Endodermal cell (in vitro differentiated cells): ENCODE data around the gene ANKRD44. TPM values are rescaled to one million over a fixed set of nuclear protein-coding genes. Genes with fewer than 3 reads are reported as not detected.

Experiments
- DNase-seq: peaks from one replicate; pipeline ENCODE4 v3.0.0-alpha.2; 2017
- H3K27ac ChIP-seq: 2 replicates; pipeline ENCODE4 v1.5.1; 2013; ENCODE audit warnings: mild to moderate bottlenecking, low read depth, low read length, moderate library complexity
- H3K27me3 ChIP-seq: 2 replicates; pipeline ENCODE4 v1.6.1; 2013; ENCODE audit warnings: mild to moderate bottlenecking, low read length, moderate library complexity; ENCODE audit not compliant: insufficient read depth, control insufficient read depth, poor library complexity, severe bottlenecking
- H3K36me3 ChIP-seq: 2 replicates; pipeline ENCODE4 v1.7.0; 2013; ENCODE audit warnings: mild to moderate bottlenecking, low read length, moderate library complexity; ENCODE audit not compliant: control insufficient read depth, insufficient read depth
- H3K4me1 ChIP-seq: one replicate; pipeline ENCODE4 v1.7.0; 2013; ENCODE audit warnings: low read length; ENCODE audit not compliant: control insufficient read depth, insufficient read depth
- H3K4me3 ChIP-seq: 2 replicates; pipeline ENCODE4 v1.5.1; 2013; ENCODE audit warnings: mild to moderate bottlenecking, low read length, moderate library complexity
- H3K9ac ChIP-seq: 2 replicates; pipeline ENCODE4 v1.6.1; 2013; ENCODE audit warnings: mild to moderate bottlenecking, low read length, moderate library complexity; ENCODE audit not compliant: poor library complexity, severe bottlenecking; ENCODE audit errors: extremely low read depth
- H3K9me3 ChIP-seq: 2 replicates; pipeline ENCODE4 v1.6.1; 2013; ENCODE audit warnings: mild to moderate bottlenecking, low read length, moderate library complexity; ENCODE audit not compliant: control insufficient read depth
- H3K27ac Mint-ChIP-seq: 2 replicates; pipeline ENCODE4 v1.8.0; 2020; ENCODE audit warnings: mixed read lengths
- H3K27me3 Mint-ChIP-seq: 2 replicates; pipeline ENCODE4 v1.8.0; 2021; ENCODE audit warnings: mild to moderate bottlenecking, mixed read lengths; ENCODE audit not compliant: insufficient read depth
- H3K36me3 Mint-ChIP-seq: 2 replicates; pipeline ENCODE4 v1.8.0; 2020; ENCODE audit warnings: low read depth, mixed read lengths
- H3K4me1 Mint-ChIP-seq: 2 replicates; pipeline ENCODE4 v1.8.0; 2020; ENCODE audit warnings: mixed read lengths
- H3K4me3 Mint-ChIP-seq: 2 replicates; pipeline ENCODE4 v1.8.0; 2020; ENCODE audit warnings: mild to moderate bottlenecking, moderate library complexity, mixed read lengths
- H3K9me3 Mint-ChIP-seq: 2 replicates; pipeline ENCODE4 v1.8.0; 2020; ENCODE audit warnings: mild to moderate bottlenecking, mixed read lengths
- WGBS, 2 experiments: methylation state at CpG; one replicate each; pipeline versions ENCODE4 v1.1.5 to v1.1.7; 2013; ENCODE audit warnings: missing lambda C conversion rate in 2 of 2, mixed read lengths in 1 of 2; ENCODE audit not compliant: insufficient coverage in 1 of 2, insufficient read length in 1 of 2; 5-methylcytosine and 5-hydroxymethylcytosine counted together
- total RNA-seq, 2 donors: library from RNA; stranded (reverse); fragmentation: NEBNext Ultra II Directional in 1 of 2; extraction: Animal tissue kit (Norgen Biotek cat#: 25700) in 1 of 2; gene quantifications; 2 replicates in 1 of 2; 3 replicates in 1 of 2; pipeline ENCODE4 v1.2.1, GENCODE V29; 2021
- TF ChIP-seq, protein P1 (sequence below): fragments of 200-600 bp; sonication (generic); conservative IDR thresholded peaks from 2 replicates; pipeline ENCODE4 v1.5.0; 2021; ENCODE audit warnings: antibody characterized with exemption, mild to moderate bottlenecking

Gene ANKRD44
- total RNA-seq, 2 donors from 2014 or later, result 6.2 to 10.6 TPM

DNA sequence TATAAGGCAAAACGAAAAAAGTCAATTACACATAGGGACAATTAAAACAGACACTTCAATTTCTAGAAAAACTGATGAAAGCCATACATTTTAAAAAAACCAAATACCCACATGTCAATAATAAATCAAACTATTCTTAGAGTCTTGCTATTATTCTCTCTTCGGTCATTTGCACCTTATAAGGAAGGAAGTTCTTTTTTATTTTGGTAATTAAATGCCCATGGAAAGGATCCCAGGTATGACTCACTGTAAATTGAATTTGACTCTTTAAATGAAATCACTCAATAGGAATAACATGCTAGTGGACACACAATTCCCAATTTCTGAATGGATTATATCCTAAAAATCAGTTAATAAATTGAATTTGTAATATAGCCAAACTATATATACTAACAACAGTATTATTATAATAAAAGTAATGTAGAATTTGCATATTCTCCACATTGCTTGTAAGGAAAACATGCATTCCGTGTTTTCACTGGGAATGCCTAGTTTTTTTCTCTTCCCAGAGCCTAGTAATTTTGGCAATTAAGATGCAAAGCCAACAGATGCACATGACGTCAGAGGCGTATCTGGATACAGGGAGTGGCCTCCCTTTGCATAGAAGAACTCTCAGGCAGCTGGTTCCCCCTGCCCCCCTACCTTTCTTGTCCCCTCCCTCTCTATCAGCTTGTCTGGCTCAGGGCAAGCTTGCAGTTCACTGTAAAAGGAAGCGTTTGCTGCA, 230.6 kb downstream of the ANKRD44 start:
- no peaks in the 10 kb centered on the region for H3K4me1 ChIP-seq
- TF ChIP-seq, protein P1, sequence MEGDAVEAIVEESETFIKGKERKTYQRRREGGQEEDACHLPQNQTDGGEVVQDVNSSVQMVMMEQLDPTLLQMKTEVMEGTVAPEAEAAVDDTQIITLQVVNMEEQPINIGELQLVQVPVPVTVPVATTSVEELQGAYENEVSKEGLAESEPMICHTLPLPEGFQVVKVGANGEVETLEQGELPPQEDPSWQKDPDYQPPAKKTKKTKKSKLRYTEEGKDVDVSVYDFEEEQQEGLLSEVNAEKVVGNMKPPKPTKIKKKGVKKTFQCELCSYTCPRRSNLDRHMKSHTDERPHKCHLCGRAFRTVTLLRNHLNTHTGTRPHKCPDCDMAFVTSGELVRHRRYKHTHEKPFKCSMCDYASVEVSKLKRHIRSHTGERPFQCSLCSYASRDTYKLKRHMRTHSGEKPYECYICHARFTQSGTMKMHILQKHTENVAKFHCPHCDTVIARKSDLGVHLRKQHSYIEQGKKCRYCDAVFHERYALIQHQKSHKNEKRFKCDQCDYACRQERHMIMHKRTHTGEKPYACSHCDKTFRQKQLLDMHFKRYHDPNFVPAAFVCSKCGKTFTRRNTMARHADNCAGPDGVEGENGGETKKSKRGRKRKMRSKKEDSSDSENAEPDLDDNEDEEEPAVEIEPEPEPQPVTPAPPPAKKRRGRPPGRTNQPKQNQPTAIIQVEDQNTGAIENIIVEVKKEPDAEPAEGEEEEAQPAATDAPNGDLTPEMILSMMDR, result no peak
- H3K4me3 ChIP-seq, result no peak overlapping the region
- peaks cover 9% of the 10 kb centered on the region for H3K4me1 Mint-ChIP-seq
- peaks cover 2% of the 10 kb centered on the region for H3K36me3 Mint-ChIP-seq
- H3K27me3 ChIP-seq, result no peaks in the 10 kb centered on the region
- H3K27me3 Mint-ChIP-seq, result no peaks in the 10 kb centered on the region
- no peaks in the 10 kb centered on the region for H3K36me3 ChIP-seq
- no peak for DNase-seq
- H3K9ac ChIP-seq, result no peak overlapping the region
- WGBS, 2 experiments, result 81 to 82% methylated on average over 3 to 6 of the region's 6 CpGs
- H3K9me3 ChIP-seq, result peaks cover 4% of the 10 kb centered on the region
- H3K4me3 Mint-ChIP-seq, result no peak overlapping the region
- H3K9me3 Mint-ChIP-seq, result no peaks in the 10 kb centered on the region
- no peak overlapping the region for H3K27ac Mint-ChIP-seq
- no peak overlapping the region for H3K27ac ChIP-seq

DNA sequence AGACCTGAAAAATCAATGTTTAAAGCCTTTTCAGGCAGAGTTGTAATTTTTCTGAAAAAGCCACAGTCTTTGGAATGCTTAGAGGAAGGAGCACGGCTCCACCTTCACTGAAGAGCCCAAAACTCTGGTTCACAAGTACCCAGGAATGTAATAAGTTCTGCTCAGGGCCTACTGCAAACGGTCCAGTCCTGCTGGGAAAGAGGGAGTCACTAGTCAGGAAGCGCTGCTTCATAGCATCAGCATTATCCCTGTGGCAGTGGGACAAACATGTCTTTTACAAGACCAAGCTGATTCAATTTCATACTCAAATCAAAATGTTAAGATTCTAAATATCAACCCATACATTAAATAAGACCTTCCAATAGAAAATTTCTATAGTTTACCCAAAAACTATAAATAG, 231.2 kb downstream of the ANKRD44 start:
- H3K4me3 Mint-ChIP-seq, result no peak overlapping the region

DNA sequence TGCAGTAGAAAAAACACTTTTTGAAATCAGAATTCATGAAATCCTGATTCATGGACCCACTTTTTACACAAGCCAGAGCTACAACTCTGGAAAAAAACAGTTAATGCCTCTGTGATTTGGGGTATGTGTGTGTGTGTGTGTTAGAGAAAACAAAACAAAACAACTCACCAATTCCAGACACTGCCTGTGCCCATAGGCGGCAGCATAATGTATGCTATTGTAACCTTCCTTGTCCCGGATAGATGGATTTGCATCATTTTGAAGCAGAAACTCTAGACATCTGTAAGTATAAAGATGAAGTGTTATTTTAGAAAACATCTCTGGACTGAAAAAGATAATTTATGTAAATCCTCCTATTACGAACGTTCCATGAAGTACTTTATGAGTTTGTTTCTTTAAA, 232.0 kb downstream of the ANKRD44 start:
- Histone ChIP-seq H3K4me3 (no peak overlapping the region), H3K27me3 (no peaks in the 10 kb centered on the region), H3K9ac (no peak overlapping the region), H3K4me1 (no peaks in the 10 kb centered on the region), H3K36me3 (no peaks in the 10 kb centered on the region), H3K27ac (no peak overlapping the region), H3K9me3 (peaks cover 4% of the 10 kb centered on the region)
- TF ChIP-seq, protein P1, result no peak
- no peak for DNase-seq
- Mint-ChIP-seq H3K9me3 (no peaks in the 10 kb centered on the region), H3K4me1 (peaks cover 13% of the 10 kb centered on the region), H3K36me3 (peaks cover 2% of the 10 kb centered on the region), H3K4me3 (no peak overlapping the region), H3K27me3 (no peaks in the 10 kb centered on the region), H3K27ac (no peak overlapping the region)
- WGBS, 2 experiments, result 80 to 90% methylated on average over 1 to 4 of the region's 4 CpGs

More for the DNA sequence above, 231.2 kb downstream of the ANKRD44 start:
- TF ChIP-seq, protein P1, result no peak
- no peak overlapping the region for H3K4me3 ChIP-seq
- no peak for DNase-seq
- no peaks in the 10 kb centered on the region for H3K4me1 ChIP-seq
- no peak overlapping the region for H3K9ac ChIP-seq
- Mint-ChIP-seq H3K9me3 (no peaks in the 10 kb centered on the region), H3K27ac (no peak overlapping the region), H3K27me3 (no peaks in the 10 kb centered on the region), H3K36me3 (peaks cover 2% of the 10 kb centered on the region), H3K4me1 (peaks cover 9% of the 10 kb centered on the region)
- peaks cover 4% of the 10 kb centered on the region for H3K9me3 ChIP-seq
- 86 to 87% methylated on average over 3 of the region's 3 CpGs for WGBS, 2 experiments
- no peaks in the 10 kb centered on the region for H3K36me3 ChIP-seq
- H3K27ac ChIP-seq, result no peak overlapping the region
- no peaks in the 10 kb centered on the region for H3K27me3 ChIP-seq
